GM21717 (cell line): ENCODE measurements around the gene TYR.
"Not testable (repeated sequence)": the region's sequence is repeated elsewhere in the genome, so short reads cannot be mapped to it uniquely, and the experiment has no call there.

ENCODE experiments used
- ATAC-seq: cut with Tn5 transposase; IDR thresholded peaks from one replicate; pipeline ENCODE4 v1.9.1; 2021; ENCODE audit warnings: mild to moderate bottlenecking, moderate library complexity; ENCODE audit not compliant: unreplicated experiment

TYR gene

GRCh38 chr11:89342880-89343572, 165.4 kb downstream of the TYR start:
- not testable (repeated sequence) for ATAC-seq
